HG02571 (cell line): ENCODE data around the gene MMP15.

Source experiments
- ATAC-seq: cut with Tn5 transposase; IDR thresholded peaks from one replicate; pipeline ENCODE4 v1.9.1; 2021; ENCODE audit warnings: mild to moderate bottlenecking, moderate library complexity; ENCODE audit not compliant: unreplicated experiment

MMP15 gene

DNA sequence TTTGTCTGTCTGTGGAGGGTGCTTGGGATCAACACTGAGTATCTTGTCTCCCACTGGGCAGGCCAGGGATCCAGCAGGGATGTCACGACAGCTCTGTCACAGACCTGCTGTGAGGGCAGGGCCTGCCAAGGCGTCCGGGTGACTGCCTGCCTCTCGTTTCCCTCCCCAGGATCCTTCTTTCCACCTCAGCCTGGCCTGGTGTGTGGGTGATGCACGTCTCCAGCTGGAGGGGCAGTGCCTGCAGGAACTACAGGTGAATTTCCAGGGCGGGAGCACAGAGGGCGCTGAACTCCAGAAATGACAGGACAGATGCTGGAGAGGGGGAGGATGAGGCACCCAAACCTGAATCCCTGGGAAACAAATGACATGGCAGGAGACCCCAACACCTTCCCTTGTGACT is 6.8 kb upstream of the MMP15 start:
- no peak for ATAC-seq

DNA sequence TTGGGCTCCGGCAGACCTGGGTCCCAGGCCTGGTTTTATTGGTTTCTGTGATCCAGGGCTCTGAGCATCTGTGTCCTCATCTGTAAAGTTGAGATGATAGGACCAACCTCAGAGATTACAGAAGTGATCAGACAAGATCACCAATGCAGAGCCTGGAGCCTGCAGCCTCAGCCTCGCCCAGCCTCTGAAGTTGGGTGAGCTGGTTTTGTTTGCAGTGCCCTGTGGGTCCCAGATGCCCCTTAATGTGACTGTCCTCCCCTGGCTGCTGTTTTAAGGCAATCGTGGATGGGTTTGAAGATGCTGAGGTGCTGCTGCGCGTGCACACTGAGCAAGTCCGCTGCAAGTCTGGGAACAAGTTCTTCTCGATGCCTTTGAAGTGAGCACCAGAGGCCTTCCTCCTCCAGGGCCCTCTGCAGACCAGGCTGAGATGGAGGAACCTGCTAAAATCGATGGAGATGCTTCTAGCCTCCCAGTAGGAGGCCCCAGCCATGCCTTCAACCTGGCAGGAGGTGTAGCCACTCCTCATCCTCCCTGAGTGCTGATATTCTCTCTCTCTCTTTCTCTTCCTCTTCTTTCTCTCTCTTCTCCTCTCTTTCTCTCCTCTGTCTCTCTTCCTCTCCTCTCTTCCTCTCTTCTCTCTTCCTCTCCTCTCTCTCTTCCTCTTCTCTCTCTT is 5.6 kb upstream of the MMP15 start:
- no peak for ATAC-seq

DNA sequence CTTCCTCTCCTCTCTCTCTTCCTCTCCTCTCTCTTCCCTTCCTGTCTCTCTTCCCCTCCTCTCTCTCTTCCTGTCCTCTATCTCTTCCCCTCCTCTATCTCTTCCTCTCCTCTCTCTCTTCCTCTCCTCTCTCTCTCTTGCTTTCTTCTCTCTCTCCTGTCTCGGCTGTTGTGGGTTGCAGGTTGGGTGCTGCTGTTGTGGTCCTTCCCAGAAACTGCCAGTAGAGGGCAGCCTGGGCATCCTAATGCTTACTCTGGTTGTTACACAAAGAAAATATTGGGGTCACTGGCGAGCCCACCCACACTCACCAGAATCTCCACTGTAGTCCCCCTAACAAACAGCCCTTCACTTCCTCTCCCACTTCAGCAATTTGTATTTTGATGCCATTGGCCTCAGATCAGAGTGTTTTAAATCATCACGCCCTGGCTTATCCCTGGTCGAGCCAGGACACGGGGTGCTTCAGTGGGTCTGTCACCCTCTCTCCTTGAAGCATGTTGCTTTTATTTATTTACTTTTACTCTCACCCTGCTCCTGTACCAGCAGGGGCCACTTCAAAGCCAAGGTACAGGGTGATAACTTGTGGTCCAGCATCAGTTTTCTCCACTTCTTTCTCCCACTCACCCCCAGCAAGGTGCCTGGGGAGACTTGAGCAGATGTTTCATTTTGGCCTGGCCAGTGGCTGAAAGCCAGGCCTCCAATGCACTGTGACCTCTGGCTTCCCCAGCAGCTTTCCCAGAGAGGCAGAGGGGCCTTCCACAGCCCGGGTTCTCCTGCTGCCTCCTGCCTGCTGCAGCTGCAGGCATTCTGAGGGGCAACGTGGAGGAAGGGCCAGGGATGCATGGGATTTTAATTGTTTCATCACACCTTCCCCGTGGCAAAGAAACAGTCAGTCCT is 4.7 kb upstream of the MMP15 start:
- no peak for ATAC-seq

DNA sequence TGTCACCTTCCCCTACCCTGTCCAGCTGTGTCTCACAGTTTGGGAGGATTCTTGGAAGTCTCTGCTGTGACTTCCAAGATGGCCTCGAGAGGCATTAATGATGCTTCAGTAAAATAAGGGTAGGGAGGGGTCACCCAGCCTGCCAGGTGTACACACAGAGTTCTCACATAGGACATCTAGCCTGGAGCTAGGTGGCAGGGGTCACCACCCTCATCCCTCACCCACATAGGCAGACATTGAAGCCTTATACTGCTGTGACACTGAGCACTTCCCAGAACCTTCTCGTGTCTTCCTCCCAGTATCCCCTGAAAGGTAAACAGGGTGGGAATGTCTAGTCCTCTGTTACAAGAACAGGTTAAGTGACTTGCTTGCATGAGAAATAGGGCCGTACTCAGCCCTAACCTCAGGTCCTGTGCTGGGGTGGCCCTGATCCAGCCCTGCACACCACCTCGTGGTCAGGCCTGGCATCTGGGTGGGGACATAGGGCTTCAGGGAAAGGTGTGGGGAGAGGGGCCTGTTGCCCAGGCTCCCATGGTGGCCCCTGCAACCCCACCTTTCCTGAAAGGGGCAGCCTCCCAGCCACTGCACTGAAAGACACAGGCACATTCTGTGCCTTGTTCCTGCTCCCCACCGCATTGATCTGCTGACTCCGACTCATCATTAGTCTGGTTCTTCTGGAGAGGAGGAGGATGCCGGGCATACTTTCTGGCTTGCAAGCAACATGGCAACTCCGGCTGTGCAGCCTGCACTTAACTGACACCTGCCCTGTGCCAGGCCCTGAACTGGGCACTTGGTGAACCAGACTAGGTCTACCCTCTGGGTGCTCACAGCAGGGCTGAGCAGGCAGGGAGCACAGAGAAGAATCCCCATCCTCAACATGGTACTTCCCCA is 3.6 kb upstream of the MMP15 start:
- no peak for ATAC-seq

DNA sequence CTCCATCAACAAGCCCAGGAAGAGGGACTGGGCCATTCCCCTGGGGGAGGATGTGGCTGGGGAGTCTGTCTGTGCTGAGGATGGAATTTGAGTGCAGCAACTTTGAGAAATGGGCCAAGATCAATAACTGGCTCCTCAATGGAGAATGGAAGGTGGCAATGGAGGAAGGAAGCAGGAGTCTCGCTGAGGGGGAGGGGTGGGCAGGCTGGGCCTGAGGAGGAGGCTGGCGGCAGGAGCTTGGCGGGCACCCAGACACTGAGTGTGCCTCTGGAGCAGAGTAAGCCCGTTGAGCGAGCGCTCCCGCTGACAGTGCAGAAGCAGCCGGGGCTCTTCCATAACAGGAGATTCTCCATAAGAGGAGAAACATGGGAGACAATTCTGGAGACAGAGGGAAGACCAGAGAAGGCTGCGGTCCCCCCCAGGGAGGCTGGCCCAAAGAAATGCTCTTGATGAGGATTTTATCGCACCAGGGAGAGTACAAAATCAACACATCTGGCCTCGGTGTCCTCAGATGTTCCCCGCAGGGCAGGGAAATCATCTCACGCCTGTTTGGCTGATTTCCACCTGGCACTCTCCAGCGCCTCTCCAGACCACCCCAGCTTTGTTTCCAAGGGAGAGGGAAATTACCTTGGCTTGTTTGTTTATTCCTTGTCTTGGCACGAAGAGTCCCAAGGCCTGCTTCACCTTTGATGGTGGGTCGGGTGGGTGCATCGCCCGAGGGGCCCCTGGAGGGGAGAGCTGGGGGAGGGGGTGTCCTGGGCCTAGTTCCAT is 2.8 kb upstream of the MMP15 start:
- no peak for ATAC-seq

DNA sequence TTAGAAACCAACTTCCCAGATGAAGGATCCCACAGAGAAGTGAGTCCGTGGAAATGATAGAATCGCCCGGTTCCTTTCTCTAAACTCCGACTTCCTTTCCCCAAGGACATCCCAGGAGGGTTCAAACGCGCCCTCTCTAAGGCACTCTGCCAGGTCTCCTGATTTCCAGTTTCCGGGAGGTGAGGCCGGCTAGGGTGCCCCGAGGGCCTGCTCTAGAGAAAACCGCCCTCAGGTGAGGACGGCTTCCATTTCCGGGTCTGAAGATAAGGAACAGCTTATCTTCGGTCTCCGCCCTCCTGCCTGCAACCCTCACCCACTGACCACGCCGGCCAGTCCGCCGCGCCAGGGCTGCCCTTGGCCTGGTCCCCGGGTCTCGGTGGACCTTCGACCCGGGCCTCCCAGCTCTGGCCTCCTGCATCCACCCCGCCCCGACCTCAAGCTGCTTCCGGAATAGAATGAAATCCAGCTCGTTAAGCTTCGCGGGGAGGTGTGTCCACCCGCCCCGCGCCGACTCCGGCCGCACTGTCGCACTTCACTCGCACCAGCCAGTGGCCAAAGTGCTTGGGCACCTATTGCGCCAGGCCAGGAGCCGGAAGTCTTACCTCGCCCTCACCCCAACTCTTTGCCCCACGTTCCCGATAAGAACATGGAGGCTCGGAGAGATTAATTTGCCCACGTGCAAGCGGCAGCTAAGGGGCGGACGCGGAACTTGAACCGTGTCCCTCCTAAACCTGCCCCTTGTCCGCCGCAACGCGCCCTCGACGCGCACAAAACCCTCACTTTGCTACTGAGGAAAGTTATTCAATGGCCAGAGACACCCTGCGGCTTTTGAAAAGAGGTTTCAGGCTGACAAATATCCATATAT is 836 bp upstream of the MMP15 start:
- no peak for ATAC-seq

DNA sequence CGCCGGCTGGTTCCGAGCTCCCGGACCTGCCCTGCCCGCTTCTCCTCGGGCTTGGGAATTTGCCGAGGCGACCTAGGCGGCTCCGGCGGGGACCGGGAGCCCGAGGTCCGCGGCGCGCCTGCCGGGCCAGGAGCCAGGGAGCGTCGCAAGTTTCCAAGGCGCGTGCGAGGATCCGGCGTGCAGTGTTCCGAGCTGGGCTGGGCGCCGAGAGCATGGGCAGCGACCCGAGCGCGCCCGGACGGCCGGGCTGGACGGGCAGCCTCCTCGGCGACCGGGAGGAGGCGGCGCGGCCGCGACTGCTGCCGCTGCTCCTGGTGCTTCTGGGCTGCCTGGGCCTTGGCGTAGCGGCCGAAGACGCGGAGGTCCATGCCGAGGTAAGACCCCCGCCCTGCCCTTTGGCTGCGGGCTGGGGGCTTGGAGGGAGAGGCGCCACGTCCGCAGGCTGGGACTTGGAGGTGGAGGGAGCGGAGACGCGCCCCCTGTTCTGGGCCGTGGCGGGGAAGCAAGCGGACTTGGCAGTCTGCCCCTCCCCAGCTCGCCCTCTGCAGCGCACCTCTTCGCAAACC is 668 bp downstream of the MMP15 start:
- ATAC-seq, result no peak

DNA sequence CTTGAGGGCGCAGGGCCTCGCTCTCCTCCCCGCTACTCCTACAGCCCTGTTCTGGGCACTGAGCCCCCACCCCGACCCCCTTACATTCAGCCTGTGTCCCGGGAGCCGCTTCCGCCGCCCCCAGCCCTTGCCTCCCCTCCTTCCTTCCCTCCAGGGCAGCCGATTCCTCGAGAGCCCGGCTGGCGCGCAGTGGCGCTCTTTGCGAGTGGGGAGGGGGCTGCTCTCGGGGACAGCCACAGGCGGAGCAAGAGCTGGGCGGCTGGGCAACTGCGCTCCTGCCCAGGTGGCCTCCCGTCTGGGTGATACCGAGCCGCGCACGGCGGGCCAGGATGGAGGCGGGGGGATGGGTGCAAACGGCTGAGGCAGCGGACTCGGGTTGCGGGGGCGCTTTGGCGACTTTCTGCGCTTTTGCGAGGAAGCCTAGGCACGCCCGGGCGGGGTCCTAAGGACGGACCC is 1.2 kb downstream of the MMP15 start:
- no peak for ATAC-seq

DNA sequence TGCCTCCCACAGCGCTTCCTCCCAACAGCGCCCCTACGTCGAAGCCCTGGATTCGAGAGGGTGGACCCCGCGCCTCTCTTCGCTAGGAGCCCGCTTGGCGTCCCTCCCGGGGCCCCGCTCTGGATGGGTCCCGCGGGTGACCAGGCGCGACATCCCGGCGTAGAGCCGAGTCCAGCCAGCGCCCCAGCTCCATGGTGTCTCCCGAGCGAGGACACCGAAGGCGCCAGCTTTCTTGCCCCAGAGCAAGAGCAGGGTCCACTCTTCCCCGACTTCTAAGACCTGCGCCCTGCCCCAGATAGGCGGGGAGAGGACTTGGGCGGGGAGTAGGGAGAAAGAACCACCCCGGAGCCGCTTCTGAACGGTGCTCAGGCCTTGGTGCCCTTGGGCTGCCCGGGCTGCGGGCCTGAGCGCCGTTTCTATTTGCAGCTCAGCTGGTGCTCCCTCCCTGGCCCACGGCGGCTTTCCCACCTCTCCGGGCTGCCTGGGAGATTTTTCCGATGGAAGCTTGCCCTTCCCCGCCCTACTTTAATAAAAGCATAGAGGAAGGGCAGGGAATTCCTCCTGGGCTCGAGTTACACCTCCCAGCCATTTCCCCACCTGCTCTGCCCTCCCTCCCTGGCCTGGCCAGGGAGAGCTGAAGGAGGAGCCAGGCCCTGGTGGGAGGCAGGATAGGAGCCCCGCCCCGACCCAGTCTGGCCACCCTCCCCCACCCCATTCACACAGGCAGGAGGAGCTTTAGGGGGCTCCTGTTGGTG is 1.8 kb downstream of the MMP15 start:
- no peak for ATAC-seq

DNA sequence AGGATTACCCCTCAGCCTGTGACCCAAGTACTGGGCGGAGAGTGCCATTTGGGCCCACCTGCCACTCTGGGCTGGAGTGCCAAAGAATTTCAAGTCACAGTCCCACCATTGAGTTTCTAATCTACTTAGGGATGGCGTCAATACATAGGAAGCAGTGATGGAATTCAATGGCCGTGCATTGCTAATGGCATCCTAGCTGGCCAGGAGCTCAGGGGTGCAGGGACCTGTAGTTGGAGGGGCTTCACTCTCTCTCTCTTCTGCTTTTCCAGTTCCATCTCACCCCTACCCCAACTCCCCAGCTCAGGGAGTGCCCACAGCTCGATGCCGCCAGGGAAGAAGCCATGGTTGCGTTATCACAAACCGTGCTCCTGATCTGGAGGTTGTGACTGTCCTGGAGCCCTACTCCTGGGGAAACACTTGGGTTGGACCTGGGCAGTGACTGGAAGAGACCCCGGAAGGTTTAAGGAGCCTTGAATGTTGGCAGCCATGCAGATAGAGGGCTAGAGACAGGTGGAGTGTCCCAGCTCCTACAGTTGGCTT is 2.4 kb downstream of the MMP15 start:
- no peak for ATAC-seq

DNA sequence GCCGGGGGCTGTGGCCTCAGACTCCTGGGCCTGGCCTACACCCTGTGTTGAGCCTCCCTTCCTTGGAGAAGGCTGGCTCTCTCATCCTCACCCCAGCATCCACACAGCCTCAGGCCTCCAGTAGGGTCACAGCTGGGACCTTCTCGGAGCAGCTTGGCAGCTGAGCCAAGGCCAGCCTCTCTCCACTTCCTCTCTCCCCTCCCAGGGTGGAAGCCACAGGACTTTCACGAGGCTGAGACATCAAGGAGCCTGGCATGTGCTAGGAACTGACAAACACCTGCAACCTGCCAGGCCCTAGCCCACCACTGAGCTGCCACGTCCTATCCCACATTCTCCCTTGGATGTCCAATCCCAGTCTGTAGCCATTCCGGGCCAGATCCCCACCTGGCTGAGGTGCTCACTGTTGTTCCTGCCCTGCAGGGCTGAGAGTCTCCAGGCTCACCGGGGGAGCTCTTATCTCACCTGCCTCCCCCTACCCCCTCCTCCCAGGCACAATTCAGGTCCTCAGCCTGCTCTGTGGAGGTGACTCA is 3.1 kb downstream of the MMP15 start:
- ATAC-seq, result no peak

DNA sequence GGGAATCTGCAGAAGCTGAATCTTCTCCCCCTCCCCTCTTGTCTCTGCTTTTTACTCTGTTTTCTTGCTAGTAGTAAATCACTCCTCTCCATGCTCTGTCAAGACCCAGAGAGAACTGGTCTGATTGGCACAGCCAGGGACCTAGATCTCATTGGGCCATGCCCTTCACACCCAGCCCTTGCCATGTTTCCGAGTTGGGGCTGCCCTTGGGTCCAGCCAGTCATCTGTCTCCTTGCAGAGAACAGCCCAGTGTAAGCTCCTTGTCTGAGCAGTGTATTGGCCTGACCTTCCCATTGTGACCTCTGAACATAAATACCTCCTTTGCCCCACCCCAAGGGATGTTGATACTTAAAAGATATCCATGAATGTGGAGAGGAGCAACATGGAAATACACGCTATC is 3.9 kb downstream of the MMP15 start:
- ATAC-seq, result no peak

DNA sequence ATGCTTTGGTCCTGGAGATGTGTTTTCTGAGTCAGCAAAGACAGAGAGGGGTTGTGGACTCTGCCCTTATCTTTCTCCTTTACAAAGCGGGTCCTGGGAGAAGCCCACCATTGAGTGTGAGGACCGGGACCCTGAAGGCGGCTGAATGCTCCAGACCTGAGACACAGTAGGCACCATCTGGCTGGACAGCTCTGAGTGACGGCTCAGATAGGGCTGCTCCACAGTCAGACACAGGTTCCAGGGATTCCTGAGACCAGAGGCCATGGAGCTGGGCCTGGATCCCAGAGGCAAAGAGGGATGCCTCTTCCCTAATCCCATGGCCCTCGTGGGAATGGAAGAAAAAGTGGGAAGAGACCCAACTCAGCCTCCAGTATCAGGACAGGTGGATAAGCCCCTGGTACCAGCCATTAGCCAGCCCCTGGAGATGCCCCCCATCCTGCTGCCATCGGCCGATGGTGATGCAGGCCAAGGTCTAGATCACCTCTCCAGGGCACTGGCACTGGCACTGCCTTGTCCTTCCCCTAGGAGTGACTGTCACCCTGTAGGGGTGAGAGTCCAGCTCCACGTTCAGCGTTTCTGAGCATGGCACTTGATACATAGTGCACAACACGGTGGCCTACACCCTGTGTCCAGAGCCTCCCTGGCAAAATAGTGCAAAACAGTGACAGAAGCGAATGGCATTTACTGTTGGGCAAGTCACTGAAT is 4.7 kb downstream of the MMP15 start:
- no peak for ATAC-seq

DNA sequence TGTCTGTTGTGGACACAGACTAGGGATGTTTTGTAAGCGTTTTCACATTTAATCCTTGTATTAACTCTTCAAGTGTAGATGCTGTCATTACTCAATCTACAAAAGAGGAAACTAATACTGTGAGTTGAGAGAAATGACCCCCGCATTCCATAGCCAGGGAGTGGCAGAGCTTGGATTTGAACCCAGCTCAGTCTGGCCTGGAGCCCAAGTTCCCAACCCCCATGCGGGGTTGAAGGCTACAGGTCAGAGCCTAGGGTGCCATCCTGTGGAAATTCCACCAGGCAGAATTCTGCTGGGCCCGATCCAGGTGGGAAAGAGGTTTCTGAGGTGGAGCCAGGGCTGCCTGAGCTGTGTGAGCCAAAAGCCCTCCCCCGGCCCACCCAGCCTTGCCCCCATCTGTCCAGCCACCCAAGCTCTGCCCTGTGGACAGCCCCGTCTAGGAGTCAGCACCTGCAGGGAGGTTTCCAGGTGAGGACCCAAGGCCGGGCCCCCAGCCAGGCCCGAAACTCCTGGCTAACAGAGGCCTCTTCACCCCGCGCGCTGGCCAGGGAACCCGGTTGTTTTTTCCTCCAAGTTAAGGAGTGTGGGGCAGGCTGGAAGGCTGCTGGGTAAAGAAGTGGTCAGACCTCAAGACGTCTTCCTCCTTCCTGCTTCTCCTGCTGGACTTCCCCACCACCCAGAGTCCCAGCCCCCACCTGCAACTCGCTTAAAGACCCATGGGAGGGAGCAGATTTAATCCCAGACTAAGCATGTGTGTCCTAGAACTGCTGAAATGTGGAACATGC is 5.7 kb downstream of the MMP15 start:
- ATAC-seq, result no peak

DNA sequence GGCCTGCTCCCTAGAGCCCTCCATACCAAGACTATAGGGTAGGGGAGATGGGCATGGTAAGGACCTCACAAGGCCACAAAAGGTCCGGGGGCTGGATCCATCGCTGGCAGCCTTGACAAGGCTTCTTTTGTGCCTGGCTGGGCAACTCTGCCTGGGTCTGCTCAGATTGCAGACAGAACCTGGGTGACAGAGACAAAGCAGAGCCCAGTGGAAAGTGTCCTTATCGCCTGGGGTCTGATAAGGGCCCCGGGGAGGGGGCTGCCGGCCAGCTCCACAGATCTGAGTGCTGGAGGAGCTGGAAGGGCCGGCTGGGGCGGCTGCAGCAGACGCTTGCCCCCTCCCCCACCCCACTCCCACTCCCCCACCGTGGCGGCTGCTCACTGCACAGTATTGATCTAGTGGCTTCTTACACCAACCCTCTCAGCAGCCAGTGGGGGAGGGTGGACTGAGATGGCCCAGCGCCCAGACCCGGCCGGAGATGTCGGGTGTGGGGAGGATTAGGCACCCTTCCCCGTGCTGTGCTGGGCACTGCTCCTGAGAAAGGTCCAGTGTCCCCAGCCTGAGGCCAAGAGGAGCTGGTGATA is 7.2 kb downstream of the MMP15 start:
- no peak for ATAC-seq

DNA sequence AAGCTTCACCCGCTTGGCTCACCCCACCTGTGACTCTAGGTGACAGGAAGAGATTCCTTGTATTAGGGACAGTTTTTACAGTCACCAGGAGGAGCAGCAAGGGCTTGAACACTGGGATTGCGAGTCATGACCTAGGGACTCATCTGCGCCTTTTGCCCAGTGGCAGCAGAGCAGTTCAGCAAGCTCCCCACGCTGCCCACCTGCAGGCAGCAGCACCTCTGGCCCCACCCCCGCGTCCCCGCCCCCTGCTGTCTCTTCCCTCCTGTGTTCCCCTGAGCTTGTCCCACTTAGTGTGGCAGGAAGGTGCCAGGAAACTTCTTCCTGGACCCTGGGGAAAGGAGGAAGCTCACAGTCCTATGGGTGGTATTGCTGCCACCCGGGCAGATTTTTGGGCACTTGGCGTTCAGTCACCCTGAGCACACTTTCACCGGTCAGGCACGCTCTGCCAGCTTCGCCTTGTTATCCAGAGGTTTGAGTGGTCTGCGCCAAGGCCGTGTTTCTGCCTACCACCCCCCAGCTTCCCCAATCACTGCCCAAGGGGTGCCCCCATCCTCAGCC is 8.7 kb downstream of the MMP15 start:
- no peak for ATAC-seq
